Activated B cell treated with CpG ODN at 0.5 μM for 24 hours (primary cell): Measurements from ENCODE around the gene SOST. TPM values are rescaled to one million over a fixed set of nuclear protein-coding genes. Genes with fewer than 3 reads are reported as not detected.

Experiments
- ATAC-seq: fragments of 200-7000 bp; cut with Tn5 transposase; one replicate; pipeline ENCODE4 v1.10.0; 2021; ENCODE audit warnings: low read depth, mild to moderate bottlenecking, moderate library complexity
- CTCF ChIA-PET: fragments of 350-600 bp; sonication (Branson Sonifier 250); formaldehyde crosslinking; loops from one replicate; lab custom pipeline; 2021; ENCODE audit warnings: antibody characterized with exemption; lab: Charles Lee
- POLR2A ChIA-PET: fragments of 350-600 bp; sonication (Branson Sonifier 250); formaldehyde crosslinking; loops from one replicate; lab custom pipeline; 2021; ENCODE audit warnings: antibody characterized with exemption; lab: Charles Lee
- DNase-seq: peaks from one replicate; pipeline ENCODE4 v3.0.0; 2022
- H3K27ac Mint-ChIP-seq: one replicate; pipeline ENCODE4 v1.8.0; 2020; ENCODE audit warnings: mixed read lengths
- H3K27me3 Mint-ChIP-seq: one replicate; pipeline ENCODE4 v1.8.0; 2021; ENCODE audit warnings: mixed read lengths
- H3K36me3 Mint-ChIP-seq: one replicate; pipeline ENCODE4 v1.8.0; 2021; ENCODE audit warnings: low read depth, mixed read lengths
- H3K4me1 Mint-ChIP-seq: one replicate; pipeline ENCODE4 v1.8.0; 2021; ENCODE audit warnings: mixed read lengths
- H3K4me3 Mint-ChIP-seq: one replicate; pipeline ENCODE4 v1.8.0; 2020; ENCODE audit warnings: mild to moderate bottlenecking, mixed read lengths
- H3K9me3 Mint-ChIP-seq: one replicate; pipeline ENCODE4 v1.8.0; 2020; ENCODE audit warnings: mixed read lengths
- intact Hi-C: fragments of 100-400 bp; cut with micrococcal nuclease; formaldehyde crosslinking; loops from one replicate; pipeline ENCODE4 v1.15.1; 2024
- total RNA-seq: library from RNA; stranded (reverse); gene quantifications from 2 replicates; pipeline ENCODE4 v1.2.3, GENCODE V29; 2022
- TF ChIP-seq, protein P1 (sequence below): fragments of 200-600 bp; IDR thresholded peaks from one replicate; pipeline ENCODE4 v1.8.0; 2022; ENCODE audit warnings: antibody characterized with exemption, mild to moderate bottlenecking

The SOST gene
- total RNA-seq, 1 donor from 2014 or later: not detected

DNA sequence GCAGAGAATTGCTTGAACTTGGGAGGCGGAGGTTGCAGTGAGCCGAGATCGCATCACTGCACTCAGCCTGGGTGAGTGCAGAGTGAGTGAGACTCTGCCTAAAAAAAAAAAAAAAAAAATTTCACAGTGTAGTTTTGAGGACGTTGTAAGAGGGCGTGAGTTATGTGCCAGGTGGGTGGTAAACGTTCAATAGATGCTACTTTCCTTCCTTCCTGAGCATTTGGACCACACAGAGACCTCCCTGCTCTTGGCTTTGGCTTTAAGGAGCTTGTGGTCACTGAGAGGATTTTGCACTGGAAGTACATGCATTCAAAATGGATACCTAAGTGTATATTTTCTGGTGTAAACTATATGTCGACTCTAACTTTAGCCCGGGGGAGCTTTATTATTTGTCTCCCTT lies 30.5 kb downstream of the SOST start:
- ATAC-seq (no peak), DNase-seq (no peak)
- Mint-ChIP-seq H3K9me3 (no peaks in the 10 kb centered on the region), H3K4me3 (no peak overlapping the region), H3K4me1 (no peaks in the 10 kb centered on the region), H3K27me3 (no peaks in the 10 kb centered on the region), H3K27ac (no peak overlapping the region), H3K36me3 (no peaks in the 10 kb centered on the region)
- ChIA-PET POLR2A (interaction anchor here (0.6 kb wide), 1 partner anchor 975 kb away, joined by 3 read pairs; no protein-coding TSS in a partner anchor), CTCF (no interaction called here)
- intact Hi-C loops: no loop called here
- TF ChIP-seq, protein P1, sequence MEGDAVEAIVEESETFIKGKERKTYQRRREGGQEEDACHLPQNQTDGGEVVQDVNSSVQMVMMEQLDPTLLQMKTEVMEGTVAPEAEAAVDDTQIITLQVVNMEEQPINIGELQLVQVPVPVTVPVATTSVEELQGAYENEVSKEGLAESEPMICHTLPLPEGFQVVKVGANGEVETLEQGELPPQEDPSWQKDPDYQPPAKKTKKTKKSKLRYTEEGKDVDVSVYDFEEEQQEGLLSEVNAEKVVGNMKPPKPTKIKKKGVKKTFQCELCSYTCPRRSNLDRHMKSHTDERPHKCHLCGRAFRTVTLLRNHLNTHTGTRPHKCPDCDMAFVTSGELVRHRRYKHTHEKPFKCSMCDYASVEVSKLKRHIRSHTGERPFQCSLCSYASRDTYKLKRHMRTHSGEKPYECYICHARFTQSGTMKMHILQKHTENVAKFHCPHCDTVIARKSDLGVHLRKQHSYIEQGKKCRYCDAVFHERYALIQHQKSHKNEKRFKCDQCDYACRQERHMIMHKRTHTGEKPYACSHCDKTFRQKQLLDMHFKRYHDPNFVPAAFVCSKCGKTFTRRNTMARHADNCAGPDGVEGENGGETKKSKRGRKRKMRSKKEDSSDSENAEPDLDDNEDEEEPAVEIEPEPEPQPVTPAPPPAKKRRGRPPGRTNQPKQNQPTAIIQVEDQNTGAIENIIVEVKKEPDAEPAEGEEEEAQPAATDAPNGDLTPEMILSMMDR: no peak

DNA sequence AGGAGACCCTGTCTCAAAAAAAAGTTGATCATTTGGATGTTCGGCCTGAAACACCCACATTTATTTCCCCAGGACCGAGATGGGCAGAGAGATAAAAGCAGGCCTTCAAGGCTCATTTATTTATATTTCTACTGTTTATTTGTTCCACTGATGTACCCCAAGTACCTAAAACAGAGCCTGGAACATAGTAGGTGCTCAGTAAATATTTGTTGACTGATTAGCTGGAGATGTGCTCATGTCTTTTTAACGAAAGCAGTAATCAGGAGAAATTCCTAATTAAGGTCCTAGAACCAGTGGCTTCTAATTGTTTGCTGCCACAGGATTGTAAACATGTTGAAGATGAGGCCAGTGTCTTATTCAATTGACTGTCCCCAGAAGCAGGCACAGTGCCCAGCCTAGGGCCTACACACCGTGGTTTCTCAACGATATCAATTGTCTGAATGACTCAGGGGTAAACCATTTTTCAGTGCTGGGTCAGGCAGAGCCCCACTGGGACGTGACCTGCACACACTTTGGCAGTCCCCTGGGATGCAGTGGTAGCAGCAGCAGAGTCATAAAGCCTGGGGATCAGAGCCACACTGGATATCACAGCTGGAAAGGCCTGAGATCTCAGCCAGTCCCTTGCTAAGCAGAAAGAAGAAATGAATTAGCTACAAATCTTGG lies 34.8 kb downstream of the SOST start:
- intact Hi-C loops: no loop called here
- TF ChIP-seq, protein P1: no peak
- ChIA-PET CTCF (no interaction called here), POLR2A (no interaction called here)
- Mint-ChIP-seq H3K27me3 (no peaks in the 10 kb centered on the region), H3K9me3 (no peaks in the 10 kb centered on the region), H3K4me3 (no peak overlapping the region), H3K36me3 (peaks cover 3% of the 10 kb centered on the region), H3K27ac (no peak overlapping the region), H3K4me1 (peaks cover 17% of the 10 kb centered on the region)
- DNase-seq (no peak), ATAC-seq (no peak)

DNA sequence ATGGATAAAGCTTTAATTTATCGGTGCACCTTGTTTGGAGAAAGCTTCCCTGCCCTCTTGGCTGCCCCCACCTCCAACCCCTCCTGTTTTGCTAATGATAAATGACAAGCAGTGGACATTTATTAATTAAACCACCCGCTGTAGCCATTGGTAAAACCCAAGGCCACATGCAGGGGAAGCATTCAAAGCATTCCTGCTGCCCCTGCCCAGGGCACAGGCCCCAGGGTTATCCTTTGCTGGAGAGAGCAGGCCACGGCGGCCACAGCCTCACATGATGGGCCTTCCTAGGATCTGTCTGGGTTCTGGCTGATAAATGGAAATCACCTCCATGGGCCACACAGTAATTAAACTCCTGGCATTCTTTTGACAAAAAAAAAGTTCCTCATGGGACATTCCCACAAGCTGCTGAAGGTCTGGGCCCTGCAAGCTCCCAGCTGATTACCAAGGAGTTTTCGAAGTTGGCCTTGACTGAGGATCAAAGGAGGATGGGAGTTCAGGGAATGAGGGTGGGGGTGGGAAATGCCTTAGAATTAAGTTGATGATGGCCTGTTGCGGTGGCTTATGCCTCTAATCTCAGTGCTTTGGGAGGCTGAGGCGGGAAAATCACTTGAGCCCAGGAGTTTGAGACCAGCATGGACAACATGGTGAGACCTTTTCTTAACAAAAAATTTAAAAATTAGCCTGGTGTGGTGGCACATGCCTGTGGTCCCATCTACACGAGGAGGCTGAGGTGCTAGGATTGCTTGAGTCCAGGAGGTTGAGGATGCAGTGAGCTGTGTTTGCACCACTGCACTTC lies 35.5 kb downstream of the SOST start:
- DNase-seq: no peak
- H3K4me3 Mint-ChIP-seq: no peak overlapping the region
- no peak overlapping the region for H3K27ac Mint-ChIP-seq
- H3K4me1 Mint-ChIP-seq: peaks cover 17% of the 10 kb centered on the region
- ChIA-PET CTCF (interaction anchor here (1.4 kb wide), 1 partner anchor 37 kb away, joined by 3 read pairs; no protein-coding TSS in a partner anchor), POLR2A (no interaction called here)
- no peaks in the 10 kb centered on the region for H3K9me3 Mint-ChIP-seq
- TF ChIP-seq, protein P1: no peak
- ATAC-seq: no peak
- intact Hi-C loops: no loop called here
- H3K36me3 Mint-ChIP-seq: peaks cover 3% of the 10 kb centered on the region
- no peaks in the 10 kb centered on the region for H3K27me3 Mint-ChIP-seq

DNA sequence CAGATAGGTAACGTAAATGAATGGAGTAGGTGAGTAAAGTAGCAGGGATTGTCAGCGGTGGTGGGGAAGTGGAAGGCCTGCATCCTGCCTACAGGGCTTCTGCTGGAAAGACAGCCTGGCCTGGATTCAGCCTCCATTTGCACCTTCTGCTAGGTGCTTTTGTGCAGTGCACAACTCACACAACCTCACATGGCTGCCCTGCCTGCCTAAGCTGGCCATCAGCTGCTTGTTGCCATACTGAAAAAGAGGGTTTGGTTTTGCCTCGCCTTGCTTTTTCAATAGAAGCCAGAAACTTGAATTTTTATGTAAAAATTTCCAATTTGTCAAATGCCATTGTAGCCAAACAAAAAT lies 36.3 kb downstream of the SOST start:
- TF ChIP-seq, protein P1: no peak
- no peaks in the 10 kb centered on the region for H3K27me3 Mint-ChIP-seq
- ChIA-PET POLR2A (no interaction called here), CTCF (interaction anchor here (1.4 kb wide), 1 partner anchor 37 kb away, joined by 3 read pairs; no protein-coding TSS in a partner anchor)
- no peaks in the 10 kb centered on the region for H3K9me3 Mint-ChIP-seq
- DNase-seq (no peak), ATAC-seq (no peak)
- H3K4me1 Mint-ChIP-seq: peaks cover 17% of the 10 kb centered on the region
- H3K27ac Mint-ChIP-seq: no peak overlapping the region
- peaks cover 3% of the 10 kb centered on the region for H3K36me3 Mint-ChIP-seq
- intact Hi-C loops: no loop called here
- H3K4me3 Mint-ChIP-seq: peak overlapping the region; percentile 15
